Measurements from ENCODE around the gene ABHD17C. TPM values are rescaled to one million over a fixed set of nuclear protein-coding genes. Genes with fewer than 3 reads are reported as not detected.
A peak's percentile ranks its signal among the peaks of the same experiment; 100 is the strongest.

Gene ABHD17C
- total RNA-seq, 1 experiment from 2014 or later, result 16.3 TPM

DNA sequence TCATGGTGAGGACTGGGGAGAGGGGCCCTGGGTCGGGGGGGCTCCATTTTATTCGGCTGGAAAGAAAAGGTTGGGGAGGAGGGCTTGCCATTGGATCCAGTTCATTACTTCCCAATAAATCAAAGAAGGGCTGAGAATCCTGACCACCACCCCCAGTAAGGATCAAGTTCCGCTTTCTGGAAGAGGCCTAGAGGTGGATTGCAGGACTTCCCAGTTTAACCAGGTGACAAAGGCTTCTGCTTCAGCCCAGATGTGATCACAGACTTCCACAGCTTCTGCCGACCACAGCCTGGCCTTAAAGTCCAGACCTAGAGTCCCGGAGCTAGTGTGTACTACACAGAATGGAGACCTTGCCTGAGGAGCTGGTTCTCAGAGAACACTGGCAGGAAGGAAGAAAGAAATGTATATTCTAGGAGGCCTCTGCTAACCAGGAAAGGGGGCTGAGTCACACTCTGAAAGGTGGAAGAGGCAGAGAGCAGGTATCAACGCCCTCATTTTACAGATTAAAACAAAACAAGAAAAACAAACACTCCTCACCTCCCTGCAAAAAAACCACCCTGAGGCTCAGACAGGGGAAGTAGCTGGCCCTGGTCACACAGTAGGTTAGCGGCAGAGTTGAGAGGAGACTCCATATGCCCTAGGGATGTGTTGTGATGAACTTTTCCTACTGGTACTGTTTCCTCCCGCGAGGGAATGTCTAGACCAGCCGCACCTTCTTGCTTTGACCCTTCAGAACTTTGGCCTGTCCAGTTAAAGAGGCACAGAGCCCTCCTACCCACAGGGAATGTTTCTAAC is 82.9 kb downstream of the ABHD17C start:
- Histone ChIP-seq H3K27me3 (ENCODE audit: control insufficient read depth, insufficient read depth, low read length) (peaks cover 31% of the 10 kb centered on the region), H3K4me1 (ENCODE audit: control insufficient read depth, insufficient read depth, low read length) (peaks cover 6% of the 10 kb centered on the region; the same call in 1 of the 2 replicates), H3K36me3 (ENCODE audit: control insufficient read depth, insufficient read depth, low read length) (no peaks in the 10 kb centered on the region), H3K4me3 (ENCODE audit: low read depth in 2 of 2, low read length in 2 of 2) (no peak overlapping the region), H3K27ac (ENCODE audit: low read length) (no peak overlapping the region), H3K9me3 (ENCODE audit: control insufficient read depth, insufficient read depth, low read depth, low read length) (no peaks in the 10 kb centered on the region)
- DNase-seq (ENCODE audit: low read depth, low spot score) (no peak), ATAC-seq (no peak)
- in situ Hi-C loops (cut with HindIII; ENCODE audit: low pct_unique_long_range_greater_than_20kb, low sequenced_read_pairs) (no loop called here), intact Hi-C loops (cut with micrococcal nuclease; ENCODE audit: unreplicated experiment) (no loop called here)
- CTCF ChIA-PET, result interaction anchor here (0.6 to 5.2 kb wide), 3 partner anchors 11 to 211 kb away, joined by 5 to 65 read pairs (median 15); no protein-coding TSS in a partner anchor
- TF ChIP-seq, protein P1, sequence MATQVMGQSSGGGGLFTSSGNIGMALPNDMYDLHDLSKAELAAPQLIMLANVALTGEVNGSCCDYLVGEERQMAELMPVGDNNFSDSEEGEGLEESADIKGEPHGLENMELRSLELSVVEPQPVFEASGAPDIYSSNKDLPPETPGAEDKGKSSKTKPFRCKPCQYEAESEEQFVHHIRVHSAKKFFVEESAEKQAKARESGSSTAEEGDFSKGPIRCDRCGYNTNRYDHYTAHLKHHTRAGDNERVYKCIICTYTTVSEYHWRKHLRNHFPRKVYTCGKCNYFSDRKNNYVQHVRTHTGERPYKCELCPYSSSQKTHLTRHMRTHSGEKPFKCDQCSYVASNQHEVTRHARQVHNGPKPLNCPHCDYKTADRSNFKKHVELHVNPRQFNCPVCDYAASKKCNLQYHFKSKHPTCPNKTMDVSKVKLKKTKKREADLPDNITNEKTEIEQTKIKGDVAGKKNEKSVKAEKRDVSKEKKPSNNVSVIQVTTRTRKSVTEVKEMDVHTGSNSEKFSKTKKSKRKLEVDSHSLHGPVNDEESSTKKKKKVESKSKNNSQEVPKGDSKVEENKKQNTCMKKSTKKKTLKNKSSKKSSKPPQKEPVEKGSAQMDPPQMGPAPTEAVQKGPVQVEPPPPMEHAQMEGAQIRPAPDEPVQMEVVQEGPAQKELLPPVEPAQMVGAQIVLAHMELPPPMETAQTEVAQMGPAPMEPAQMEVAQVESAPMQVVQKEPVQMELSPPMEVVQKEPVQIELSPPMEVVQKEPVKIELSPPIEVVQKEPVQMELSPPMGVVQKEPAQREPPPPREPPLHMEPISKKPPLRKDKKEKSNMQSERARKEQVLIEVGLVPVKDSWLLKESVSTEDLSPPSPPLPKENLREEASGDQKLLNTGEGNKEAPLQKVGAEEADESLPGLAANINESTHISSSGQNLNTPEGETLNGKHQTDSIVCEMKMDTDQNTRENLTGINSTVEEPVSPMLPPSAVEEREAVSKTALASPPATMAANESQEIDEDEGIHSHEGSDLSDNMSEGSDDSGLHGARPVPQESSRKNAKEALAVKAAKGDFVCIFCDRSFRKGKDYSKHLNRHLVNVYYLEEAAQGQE (IDR thresholded peaks at IDR 0.05; ENCODE audit: insufficient read depth in 1 of 2, low read depth in 2 of 2, low read length in 1 of 2), result no peak
- TF ChIP-seq, protein P2, sequence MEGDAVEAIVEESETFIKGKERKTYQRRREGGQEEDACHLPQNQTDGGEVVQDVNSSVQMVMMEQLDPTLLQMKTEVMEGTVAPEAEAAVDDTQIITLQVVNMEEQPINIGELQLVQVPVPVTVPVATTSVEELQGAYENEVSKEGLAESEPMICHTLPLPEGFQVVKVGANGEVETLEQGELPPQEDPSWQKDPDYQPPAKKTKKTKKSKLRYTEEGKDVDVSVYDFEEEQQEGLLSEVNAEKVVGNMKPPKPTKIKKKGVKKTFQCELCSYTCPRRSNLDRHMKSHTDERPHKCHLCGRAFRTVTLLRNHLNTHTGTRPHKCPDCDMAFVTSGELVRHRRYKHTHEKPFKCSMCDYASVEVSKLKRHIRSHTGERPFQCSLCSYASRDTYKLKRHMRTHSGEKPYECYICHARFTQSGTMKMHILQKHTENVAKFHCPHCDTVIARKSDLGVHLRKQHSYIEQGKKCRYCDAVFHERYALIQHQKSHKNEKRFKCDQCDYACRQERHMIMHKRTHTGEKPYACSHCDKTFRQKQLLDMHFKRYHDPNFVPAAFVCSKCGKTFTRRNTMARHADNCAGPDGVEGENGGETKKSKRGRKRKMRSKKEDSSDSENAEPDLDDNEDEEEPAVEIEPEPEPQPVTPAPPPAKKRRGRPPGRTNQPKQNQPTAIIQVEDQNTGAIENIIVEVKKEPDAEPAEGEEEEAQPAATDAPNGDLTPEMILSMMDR (IDR thresholded peaks at IDR 0.05), result no peak
- TF ChIP-seq TCF7L2 (IDR thresholded peaks at IDR 0.05; ENCODE audit: low read depth, low read length) (no peak), POLR2AphosphoS5 (IDR thresholded peaks at IDR 0.05; ENCODE audit: low read depth, low read length) (no peak), SIN3A (IDR thresholded peaks at IDR 0.05; ENCODE audit: borderline replicate concordance, insufficient read depth, low read depth, low read length) (no peak)
- no TSS peak for BruUV-seq (replicated peaks)
- POLR2A ChIA-PET, result no interaction called here

DNA sequence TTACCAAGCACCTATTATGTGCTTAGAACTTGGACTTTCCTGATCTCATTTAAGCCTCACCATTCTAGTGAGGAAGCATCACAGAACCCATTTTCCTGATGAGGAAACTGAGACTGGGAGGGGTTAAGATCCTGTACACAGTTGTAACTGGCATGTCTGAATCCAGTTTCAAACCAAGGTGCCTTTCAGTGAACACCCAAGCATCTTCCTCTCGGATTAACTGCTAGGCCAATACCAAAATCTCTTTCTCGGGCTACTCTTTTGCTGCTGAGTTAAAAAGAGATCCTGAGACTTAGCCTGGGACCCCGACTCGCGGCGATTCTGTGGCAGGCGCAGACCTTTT is 83.5 kb downstream of the ABHD17C start:
- DNase-seq (ENCODE audit: low read depth, low spot score) (no peak), ATAC-seq (no peak)
- TF ChIP-seq TCF7L2 (IDR thresholded peaks at IDR 0.05; ENCODE audit: low read depth, low read length) (no peak), SIN3A (IDR thresholded peaks at IDR 0.05; ENCODE audit: borderline replicate concordance, insufficient read depth, low read depth, low read length) (no peak), POLR2AphosphoS5 (IDR thresholded peaks at IDR 0.05; ENCODE audit: low read depth, low read length) (no peak)
- TF ChIP-seq, protein P1 (IDR thresholded peaks at IDR 0.05; ENCODE audit: insufficient read depth in 1 of 2, low read depth in 2 of 2, low read length in 1 of 2), result no peak
- TF ChIP-seq, protein P2 (IDR thresholded peaks at IDR 0.05), result no peak
- in situ Hi-C loops (cut with HindIII; ENCODE audit: low pct_unique_long_range_greater_than_20kb, low sequenced_read_pairs), result no loop called here
- intact Hi-C loops (cut with micrococcal nuclease; ENCODE audit: unreplicated experiment), result no loop called here
- ChIA-PET POLR2A (no interaction called here), CTCF (interaction anchor here (0.6 to 5.2 kb wide), 3 partner anchors 178 to 211 kb away, joined by 7 to 65 read pairs (median 8); no protein-coding TSS in a partner anchor)
- BruUV-seq (replicated peaks), result no TSS peak
- Histone ChIP-seq H3K27me3 (ENCODE audit: control insufficient read depth, insufficient read depth, low read length) (peaks cover 31% of the 10 kb centered on the region), H3K4me1 (ENCODE audit: control insufficient read depth, insufficient read depth, low read length) (peaks cover 6% of the 10 kb centered on the region; the same call in 1 of the 2 replicates), H3K9me3 (ENCODE audit: control insufficient read depth, insufficient read depth, low read depth, low read length) (no peaks in the 10 kb centered on the region), H3K27ac (ENCODE audit: low read length) (no peak overlapping the region), H3K36me3 (ENCODE audit: control insufficient read depth, insufficient read depth, low read length) (no peaks in the 10 kb centered on the region), H3K4me3 (ENCODE audit: low read depth in 2 of 2, low read length in 2 of 2) (peak overlapping the region; percentile 50 to 57)
